Astrocyte (in vitro differentiated cells and primary cell): ENCODE data around the gene SERPINI1. TPM values are rescaled to one million over a fixed set of nuclear protein-coding genes. Genes with fewer than 3 reads are reported as not detected.

Source experiments
- DNase-seq: peaks from one replicate; pipeline ENCODE4 v3.0.0-alpha.2; 2010; ENCODE audit warnings: low read depth
- FAIRE-seq: peaks from 2 replicates; lab custom pipeline; 2011; peaks lifted over from hg19 to GRCh38; lab: Jason Lieb, UNC
- H2AFZ ChIP-seq: 2 replicates; pipeline ENCODE4 v1.6.0; 2012; ENCODE audit warnings: low read depth, low read length, inconsistent platforms
- H3K27ac ChIP-seq: 2 replicates; pipeline ENCODE4 v1.5.1; 2011; ENCODE audit warnings: low read depth, low read length, inconsistent platforms
- H3K27me3 ChIP-seq: 2 replicates; pipeline ENCODE4 v1.6.0; 2011; ENCODE audit warnings: low read length, inconsistent platforms; ENCODE audit not compliant: insufficient read depth
- H3K36me3 ChIP-seq: 2 replicates; pipeline ENCODE4 v1.5.1; 2011; ENCODE audit warnings: low read length, inconsistent platforms; ENCODE audit not compliant: insufficient read depth
- H3K4me1 ChIP-seq: 2 replicates; pipeline ENCODE4 v1.5.1; 2011; ENCODE audit warnings: low read length, inconsistent platforms; ENCODE audit not compliant: insufficient read depth
- H3K4me2 ChIP-seq: 2 replicates; pipeline ENCODE4 v1.6.0; 2012; ENCODE audit warnings: low read length, inconsistent platforms
- H3K4me3 ChIP-seq: 2 replicates; pipeline ENCODE4 v1.5.1; 2011; ENCODE audit warnings: low read depth, mild to moderate bottlenecking, low read length, inconsistent platforms; ENCODE audit not compliant: insufficient read depth
- H3K79me2 ChIP-seq: 2 replicates; pipeline ENCODE4 v1.6.0; 2012; ENCODE audit warnings: mild to moderate bottlenecking, low read length, inconsistent platforms; ENCODE audit not compliant: insufficient read depth
- H3K9ac ChIP-seq: 2 replicates; pipeline ENCODE4 v1.6.0; 2012; ENCODE audit warnings: mild to moderate bottlenecking, low read length, inconsistent platforms
- H3K9me3 ChIP-seq: 2 replicates; pipeline ENCODE4 v1.5.1; 2012; ENCODE audit warnings: low read depth, mild to moderate bottlenecking, low read length, inconsistent platforms; ENCODE audit not compliant: insufficient read depth
- H4K20me1 ChIP-seq: 2 replicates; pipeline ENCODE4 v1.6.0; 2012; ENCODE audit warnings: low read length, inconsistent platforms; ENCODE audit not compliant: insufficient read depth
- H3K27ac Mint-ChIP-seq: one replicate; pipeline ENCODE4 v1.8.0; 2021; ENCODE audit warnings: mild to moderate bottlenecking, mixed read lengths; ENCODE audit not compliant: unreplicated experiment
- H3K27me3 Mint-ChIP-seq: one replicate; pipeline ENCODE4 v1.8.0; 2021; ENCODE audit warnings: low read depth, mixed read lengths; ENCODE audit not compliant: unreplicated experiment
- H3K36me3 Mint-ChIP-seq: one replicate; pipeline ENCODE4 v1.8.0; 2021; ENCODE audit warnings: low read depth, mixed read lengths; ENCODE audit not compliant: unreplicated experiment
- H3K4me1 Mint-ChIP-seq: one replicate; pipeline ENCODE4 v1.8.0; 2021; ENCODE audit warnings: low read depth, mixed read lengths; ENCODE audit not compliant: unreplicated experiment
- H3K4me3 Mint-ChIP-seq: one replicate; pipeline ENCODE4 v1.8.0; 2021; ENCODE audit warnings: mild to moderate bottlenecking, moderate library complexity, mixed read lengths; ENCODE audit not compliant: unreplicated experiment
- H3K9me3 Mint-ChIP-seq: one replicate; pipeline ENCODE4 v1.8.0; 2021; ENCODE audit warnings: mild to moderate bottlenecking, mixed read lengths; ENCODE audit not compliant: unreplicated experiment
- EZH2 ChIP-seq: IDR thresholded peaks from 2 replicates; pipeline ENCODE4 v1.6.1; 2012; ENCODE audit warnings: mild to moderate bottlenecking, low read length, inconsistent platforms; ENCODE audit not compliant: insufficient read depth
- total RNA-seq: library from RNA; stranded (reverse); gene quantifications from 2 replicates; pipeline ENCODE4 v1.2.1, GENCODE V29; 2021
- TF ChIP-seq, protein P1 (sequence below): IDR thresholded peaks from 2 replicates; pipeline ENCODE4 v1.5.1; 2011; ENCODE audit warnings: low read depth, mild to moderate bottlenecking, inconsistent platforms, low read length, moderate library complexity; ENCODE audit not compliant: insufficient read depth

The SERPINI1 gene
- total RNA-seq, 1 donor from 2014 or later, result 34.4 TPM

DNA sequence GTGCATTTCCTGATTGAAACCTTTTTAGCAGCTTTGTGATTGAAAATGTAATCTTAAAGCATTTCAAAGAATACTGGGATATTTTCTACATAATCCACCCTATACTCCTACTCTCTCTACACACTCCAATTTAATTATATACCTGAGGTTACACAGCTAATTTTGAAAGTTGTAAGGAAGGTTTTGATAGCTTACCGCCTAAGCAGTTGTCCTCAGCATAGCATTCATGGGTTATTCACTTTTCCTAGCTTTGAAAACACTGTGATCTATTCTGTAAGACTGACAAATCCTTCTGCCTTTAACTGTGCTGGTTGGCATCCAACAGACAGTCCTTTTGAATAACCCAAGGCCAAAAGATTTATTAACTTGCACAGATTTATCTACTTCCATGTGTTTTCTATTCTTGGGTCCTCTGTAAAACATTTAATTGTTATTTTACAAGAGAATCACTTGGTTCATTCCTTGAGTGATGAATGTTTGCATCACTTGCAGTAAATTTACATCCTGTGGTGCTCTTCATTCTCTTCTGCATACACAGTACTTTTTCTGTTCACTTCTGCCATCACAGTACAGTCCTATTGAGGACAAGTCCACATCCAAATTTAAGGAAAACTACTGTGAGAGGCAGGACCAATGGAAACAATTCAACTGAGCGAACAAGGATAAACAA is 44.8 kb downstream of the SERPINI1 start:
- peaks cover 3% of the 10 kb centered on the region for H3K9me3 ChIP-seq
- H2AFZ ChIP-seq, result no peak overlapping the region
- no peak overlapping the region for H3K4me3 Mint-ChIP-seq
- H4K20me1 ChIP-seq, result no peaks in the 10 kb centered on the region
- peaks cover 3% of the 10 kb centered on the region for H3K4me1 Mint-ChIP-seq
- DNase-seq (no peak), FAIRE-seq (no peak)
- H3K27me3 ChIP-seq, result no peaks in the 10 kb centered on the region
- no peak overlapping the region for H3K9ac ChIP-seq
- H3K36me3 Mint-ChIP-seq, result peaks cover 4% of the 10 kb centered on the region
- TF ChIP-seq, protein P1, sequence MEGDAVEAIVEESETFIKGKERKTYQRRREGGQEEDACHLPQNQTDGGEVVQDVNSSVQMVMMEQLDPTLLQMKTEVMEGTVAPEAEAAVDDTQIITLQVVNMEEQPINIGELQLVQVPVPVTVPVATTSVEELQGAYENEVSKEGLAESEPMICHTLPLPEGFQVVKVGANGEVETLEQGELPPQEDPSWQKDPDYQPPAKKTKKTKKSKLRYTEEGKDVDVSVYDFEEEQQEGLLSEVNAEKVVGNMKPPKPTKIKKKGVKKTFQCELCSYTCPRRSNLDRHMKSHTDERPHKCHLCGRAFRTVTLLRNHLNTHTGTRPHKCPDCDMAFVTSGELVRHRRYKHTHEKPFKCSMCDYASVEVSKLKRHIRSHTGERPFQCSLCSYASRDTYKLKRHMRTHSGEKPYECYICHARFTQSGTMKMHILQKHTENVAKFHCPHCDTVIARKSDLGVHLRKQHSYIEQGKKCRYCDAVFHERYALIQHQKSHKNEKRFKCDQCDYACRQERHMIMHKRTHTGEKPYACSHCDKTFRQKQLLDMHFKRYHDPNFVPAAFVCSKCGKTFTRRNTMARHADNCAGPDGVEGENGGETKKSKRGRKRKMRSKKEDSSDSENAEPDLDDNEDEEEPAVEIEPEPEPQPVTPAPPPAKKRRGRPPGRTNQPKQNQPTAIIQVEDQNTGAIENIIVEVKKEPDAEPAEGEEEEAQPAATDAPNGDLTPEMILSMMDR, result no peak
- TF ChIP-seq EZH2, result no peak
- H3K36me3 ChIP-seq, result no peaks in the 10 kb centered on the region
- H3K4me2 ChIP-seq, result no peak overlapping the region
- peaks cover 5% of the 10 kb centered on the region for H3K9me3 Mint-ChIP-seq
- H3K4me1 ChIP-seq, result no peaks in the 10 kb centered on the region
- no peaks in the 10 kb centered on the region for H3K27me3 Mint-ChIP-seq
- no peaks in the 10 kb centered on the region for H3K79me2 ChIP-seq
- no peak overlapping the region for H3K27ac Mint-ChIP-seq
- no peak overlapping the region for H3K27ac ChIP-seq
- H3K4me3 ChIP-seq, result no peak overlapping the region

DNA sequence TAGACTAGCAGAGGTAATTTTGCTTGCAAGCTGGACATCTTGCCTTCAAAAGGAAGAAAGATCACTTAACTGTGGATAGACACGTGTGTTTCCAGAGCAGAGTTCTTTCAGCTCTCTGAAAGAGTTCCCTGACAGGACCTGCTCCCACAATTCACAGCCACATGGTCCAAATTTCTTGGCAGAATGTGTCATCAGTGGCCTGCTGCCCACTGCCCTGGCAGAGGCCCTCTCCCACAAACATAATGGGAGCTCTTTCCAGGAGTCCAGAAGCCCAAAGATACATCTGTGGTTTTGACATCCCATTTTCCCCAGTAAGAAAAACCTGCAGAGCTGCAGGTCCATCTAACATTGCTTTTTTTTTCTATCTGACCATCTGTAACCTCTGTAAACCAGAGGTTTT is 48.3 kb downstream of the SERPINI1 start:
- no peak for TF ChIP-seq EZH2
- TF ChIP-seq, protein P1, result no peak
- H2AFZ ChIP-seq, result no peak overlapping the region
- Mint-ChIP-seq H3K9me3 (no peaks in the 10 kb centered on the region), H3K36me3 (peaks cover 1% of the 10 kb centered on the region), H3K27ac (no peak overlapping the region), H3K4me3 (no peak overlapping the region), H3K4me1 (no peaks in the 10 kb centered on the region), H3K27me3 (no peaks in the 10 kb centered on the region)
- H3K4me2 ChIP-seq, result no peak overlapping the region
- FAIRE-seq, result no peak
- H3K9ac ChIP-seq, result no peak overlapping the region
- no peaks in the 10 kb centered on the region for H3K79me2 ChIP-seq
- no peaks in the 10 kb centered on the region for H3K4me1 ChIP-seq
- H3K36me3 ChIP-seq, result no peaks in the 10 kb centered on the region
- no peaks in the 10 kb centered on the region for H3K9me3 ChIP-seq
- no peak overlapping the region for H3K4me3 ChIP-seq
- no peaks in the 10 kb centered on the region for H4K20me1 ChIP-seq
- H3K27me3 ChIP-seq, result no peaks in the 10 kb centered on the region
- no peak overlapping the region for H3K27ac ChIP-seq
- DNase-seq, result peak; percentile 2

DNA sequence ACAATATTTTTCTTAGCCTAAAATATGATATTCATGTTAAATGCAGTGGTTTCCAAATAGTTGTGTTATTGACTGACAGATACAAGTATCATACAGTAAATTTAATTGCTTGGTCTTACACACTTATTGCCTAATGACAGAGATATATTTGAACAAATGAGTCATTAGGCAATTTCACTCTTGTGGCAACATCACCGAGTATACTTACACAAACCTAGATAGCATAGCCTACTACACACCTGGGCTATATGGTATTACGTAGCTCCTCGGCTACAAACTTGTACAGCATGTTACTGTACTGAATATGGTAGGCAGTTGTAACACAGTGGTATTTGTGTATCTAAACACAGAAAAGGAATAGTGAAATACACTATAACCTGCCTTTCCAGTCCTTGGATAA is 50.3 kb downstream of the SERPINI1 start:
- Mint-ChIP-seq H3K36me3 (peaks cover 1% of the 10 kb centered on the region), H3K27ac (no peak overlapping the region), H3K4me1 (no peaks in the 10 kb centered on the region), H3K9me3 (no peaks in the 10 kb centered on the region), H3K4me3 (no peak overlapping the region), H3K27me3 (no peaks in the 10 kb centered on the region)
- Histone ChIP-seq H2AFZ (no peak overlapping the region), H3K27ac (no peak overlapping the region), H3K4me2 (no peak overlapping the region), H3K4me1 (no peaks in the 10 kb centered on the region), H3K79me2 (no peaks in the 10 kb centered on the region), H3K9ac (no peak overlapping the region), H3K4me3 (no peak overlapping the region), H4K20me1 (no peaks in the 10 kb centered on the region), H3K9me3 (no peaks in the 10 kb centered on the region), H3K27me3 (no peaks in the 10 kb centered on the region), H3K36me3 (no peaks in the 10 kb centered on the region)
- DNase-seq (no peak), FAIRE-seq (no peak)
- TF ChIP-seq, protein P1, result no peak
- no peak for TF ChIP-seq EZH2
